H1 (cell line): ENCODE results near the gene RASSF5. TPM values are rescaled to one million over a fixed set of nuclear protein-coding genes. Genes with fewer than 3 reads are reported as not detected.

Experiments used
- CTCF ChIA-PET: fragments of 300-600 bp; sonication (Branson Sonifier 250); formaldehyde crosslinking; loops from one replicate; lab custom pipeline; 2021; ENCODE audit not compliant: partially characterized antibody; lab: Charles Lee
- POLR2A ChIA-PET: fragments of 300-600 bp; sonication (Branson Sonifier 250); formaldehyde crosslinking; loops from one replicate; lab custom pipeline; 2021; ENCODE audit warnings: inconsistent platforms; ENCODE audit not compliant: partially characterized antibody; lab: Charles Lee
- DNase-seq, 2 experiments: peaks; one replicate each; pipeline versions ENCODE4 v3.0.0 to v3.0.0-alpha.2; 2010 to 2022; ENCODE audit warnings: low spot score in 2 of 2, low read depth in 1 of 2, mixed read lengths in 1 of 2
- FAIRE-seq: peaks from 2 replicates; lab custom pipeline; 2011; peaks lifted over from hg19 to GRCh38; lab: Jason Lieb, UNC
- H2AFZ ChIP-seq: 2 replicates; pipeline ENCODE4 v1.8.1; 2012; ENCODE audit warnings: low read length, inconsistent platforms
- H2AK5ac ChIP-seq: 2 replicates; pipeline ENCODE4 v1.6.1; 2013; ENCODE audit warnings: low read depth, low read length
- H2BK120ac ChIP-seq: replicated peaks from 2 replicates; pipeline ENCODE3; 2013; ENCODE audit warnings: low read depth, low read length, inconsistent platforms
- H2BK12ac ChIP-seq: 2 replicates; pipeline ENCODE4 v1.6.1; 2013; ENCODE audit warnings: low read depth, low read length
- H2BK15ac ChIP-seq: 2 replicates; pipeline ENCODE4 v1.6.1; 2013; ENCODE audit warnings: low read length
- H2BK20ac ChIP-seq: 2 replicates; pipeline ENCODE4 v1.6.1; 2013; ENCODE audit warnings: low read length
- H2BK5ac ChIP-seq: 2 replicates; pipeline ENCODE4 v1.6.1; 2013; ENCODE audit warnings: low read depth, low read length
- H3K14ac ChIP-seq: 2 replicates; pipeline ENCODE4 v1.6.1; 2013; ENCODE audit warnings: inconsistent platforms; ENCODE audit not compliant: insufficient read length
- H3K18ac ChIP-seq: 2 replicates; pipeline ENCODE4 v1.6.1; 2013; ENCODE audit warnings: low read length; ENCODE audit errors: extremely low read depth
- H3K23ac ChIP-seq: 2 replicates; pipeline ENCODE4 v1.6.1; 2013; ENCODE audit warnings: inconsistent platforms; ENCODE audit not compliant: insufficient read length
- H3K23me2 ChIP-seq: 2 replicates; pipeline ENCODE4 v1.6.1; 2013; ENCODE audit warnings: low read depth, low read length
- H3K27ac ChIP-seq: 2 replicates; pipeline ENCODE4 v1.6.1; 2011; ENCODE audit warnings: low read depth, low read length, inconsistent platforms
- H3K27me3 ChIP-seq, 4 experiments: replicated peaks in 1 of 4; 1 replicate in 1 of 4; 2 replicates in 3 of 4; pipeline versions ENCODE4 v1.6.1 to v1.8.1; 2011 to 2013; ENCODE audit warnings: low read length in 3 of 4, mild to moderate bottlenecking in 3 of 4, inconsistent platforms in 2 of 4, mixed read lengths in 2 of 4, moderate library complexity in 1 of 4; ENCODE audit not compliant: control insufficient read depth in 3 of 4, insufficient read depth in 3 of 4; ENCODE audit errors: extremely low read depth in 1 of 4
- H3K36me3 ChIP-seq, 4 experiments: 2 replicates each; pipeline versions ENCODE4 v1.6.1 to v1.8.1; 2011 to 2013; ENCODE audit warnings: mild to moderate bottlenecking in 4 of 4, low read length in 3 of 4, moderate library complexity in 2 of 4, control low read depth in 1 of 4, inconsistent platforms in 1 of 4; ENCODE audit not compliant: insufficient read depth in 4 of 4, control insufficient read depth in 2 of 4
- H3K4ac ChIP-seq: replicated peaks from 2 replicates; pipeline ENCODE3; 2013; ENCODE audit warnings: low read length, low read depth, mixed read lengths, inconsistent platforms; ENCODE audit not compliant: insufficient read length
- H3K4me1 ChIP-seq, 4 experiments: replicated peaks in 1 of 4; 1 replicate in 1 of 4; 2 replicates in 3 of 4; pipeline versions ENCODE4 v1.6.1 to v1.8.1; 2011 to 2013; ENCODE audit warnings: low read length in 3 of 4, inconsistent platforms in 2 of 4, mixed read lengths in 1 of 4; ENCODE audit not compliant: insufficient read depth in 4 of 4, control insufficient read depth in 3 of 4
- H3K4me2 ChIP-seq, 2 experiments: 2 replicates each; pipeline versions ENCODE4 v1.6.1 to v1.8.1; 2011 to 2013; ENCODE audit warnings: low read depth in 2 of 2, low read length in 2 of 2, control low read depth in 1 of 2, inconsistent platforms in 1 of 2, mild to moderate bottlenecking in 1 of 2; ENCODE audit not compliant: insufficient read depth in 1 of 2
- H3K4me3 ChIP-seq, 4 experiments: fragments of 200-600, 300-600 bp in 1 of 4; sonication (generic), shearing (Covaris generic), sonication (Bioruptor Twin) in 1 of 4; 2 replicates each; pipeline versions ENCODE4 v1.5.1 to v1.8.1; 2011 to 2016; ENCODE audit warnings: low read length in 4 of 4, low read depth in 3 of 4, control low read depth in 2 of 4, inconsistent platforms in 2 of 4, mild to moderate bottlenecking in 2 of 4, mixed read lengths in 1 of 4, moderate library complexity in 1 of 4; ENCODE audit not compliant: insufficient read depth in 2 of 4; ENCODE audit errors: extremely low read depth in 1 of 4
- H3K56ac ChIP-seq: replicated peaks from 2 replicates; pipeline ENCODE3; 2013; ENCODE audit warnings: low read depth, mild to moderate bottlenecking, mixed read lengths, low read length, inconsistent platforms; ENCODE audit not compliant: insufficient read length
- H3K79me1 ChIP-seq: 2 replicates; pipeline ENCODE4 v1.6.1; 2013; ENCODE audit warnings: low read depth, low read length, control low read depth
- H3K79me2 ChIP-seq, 2 experiments: 2 replicates each; pipeline versions ENCODE4 v1.6.1 to v1.8.1; 2012 to 2013; ENCODE audit warnings: low read length in 2 of 2, mild to moderate bottlenecking in 2 of 2, inconsistent platforms in 1 of 2; ENCODE audit not compliant: insufficient read depth in 2 of 2, control insufficient read depth in 1 of 2
- H3K9ac ChIP-seq, 4 experiments: replicated peaks in 1 of 4; 1 replicate in 1 of 4; 2 replicates in 3 of 4; pipeline versions ENCODE4 v1.6.1 to v1.8.1; 2011 to 2013; ENCODE audit warnings: low read depth in 3 of 4, low read length in 3 of 4, control low read depth in 2 of 4, mild to moderate bottlenecking in 2 of 4, moderate library complexity in 2 of 4, inconsistent platforms in 1 of 4; ENCODE audit errors: extremely low read depth in 1 of 4
- H3K9me3 ChIP-seq, 2 experiments: 2 replicates each; pipeline versions ENCODE4 v1.6.1 to v1.8.1; 2012 to 2013; ENCODE audit warnings: mild to moderate bottlenecking in 2 of 2, moderate library complexity in 2 of 2, control low read depth in 1 of 2, inconsistent platforms in 1 of 2, low read depth in 1 of 2, low read length in 1 of 2, mixed read lengths in 1 of 2; ENCODE audit not compliant: insufficient read depth in 2 of 2
- H4K20me1 ChIP-seq, 2 experiments: replicated peaks in 1 of 2; 2 replicates each; pipeline versions ENCODE3 to v1.8.1; 2011 to 2013; ENCODE audit warnings: inconsistent platforms in 2 of 2, low read length in 2 of 2, mild to moderate bottlenecking in 1 of 2; ENCODE audit not compliant: insufficient read depth in 2 of 2, control insufficient read depth in 1 of 2
- H4K5ac ChIP-seq: 2 replicates; pipeline ENCODE4 v1.6.1; 2013; ENCODE audit warnings: low read length, low read depth, mixed read lengths, inconsistent platforms; ENCODE audit not compliant: insufficient read length
- H4K8ac ChIP-seq: 2 replicates; pipeline ENCODE4 v1.8.0; 2013; ENCODE audit warnings: mild to moderate bottlenecking, moderate library complexity, low read length, inconsistent platforms; ENCODE audit not compliant: insufficient read depth; ENCODE audit errors: extremely low read depth
- H4K91ac ChIP-seq: replicated peaks from 2 replicates; pipeline ENCODE3; 2013; ENCODE audit warnings: low read length, mixed read lengths, inconsistent platforms; ENCODE audit not compliant: insufficient read length
- BCL11A ChIP-seq, 2 experiments: IDR thresholded peaks; one replicate each; pipeline ENCODE4 v1.6.1; 2011; ENCODE audit warnings: low read depth in 2 of 2, low read length in 2 of 2, mild to moderate bottlenecking in 2 of 2
- CTCF ChIP-seq, 3 experiments: IDR thresholded peaks; 1 replicate in 2 of 3; 2 replicates in 1 of 3; pipeline versions ENCODE4 v1.5.1 to v1.6.1; 2011; ENCODE audit warnings: low read length in 3 of 3, mild to moderate bottlenecking in 3 of 3, inconsistent platforms in 2 of 3, low read depth in 1 of 3, moderate library complexity in 1 of 3; ENCODE audit not compliant: insufficient read depth in 1 of 3; ENCODE audit errors: control extremely low read depth in 1 of 3
- E2F6 ChIP-seq: IDR thresholded peaks from 2 replicates; pipeline ENCODE4 v1.6.1; 2012; ENCODE audit warnings: inconsistent platforms
- EZH2 ChIP-seq: fragments of 200-600 bp; sonication (generic); IDR thresholded peaks from 2 replicates; pipeline ENCODE4 v1.7.1; 2012; ENCODE audit warnings: low read depth, mild to moderate bottlenecking, moderate library complexity, low read length, inconsistent platforms; ENCODE audit not compliant: severe bottlenecking
- FOSL1 ChIP-seq: IDR thresholded peaks from 2 replicates; pipeline ENCODE4 v1.6.1; 2011; ENCODE audit warnings: mild to moderate bottlenecking, low read depth, low read length, moderate library complexity; ENCODE audit not compliant: insufficient read depth
- GTF2F1 ChIP-seq: IDR thresholded peaks from 2 replicates; pipeline ENCODE4 v1.6.1; 2012; ENCODE audit warnings: low read depth, low read length, improper control_type of control experiment, borderline replicate concordance
- HDAC2 ChIP-seq, 2 experiments: fragments of 300-600 bp in 1 of 2; sonication (generic) in 1 of 2; IDR thresholded peaks; 2 replicates each; pipeline ENCODE4 v1.6.1; 2011 to 2012; ENCODE audit warnings: low read depth in 2 of 2, low read length in 2 of 2, mild to moderate bottlenecking in 2 of 2, moderate library complexity in 2 of 2, borderline replicate concordance in 1 of 2, inconsistent platforms in 1 of 2
- SAP30 ChIP-seq: fragments of 300-600 bp; sonication (generic); IDR thresholded peaks from 2 replicates; pipeline ENCODE4 v1.7.1; 2012; ENCODE audit warnings: low read length, moderate library complexity, mild to moderate bottlenecking, inconsistent platforms; ENCODE audit not compliant: insufficient read depth, insufficient replicate concordance
- YY1 ChIP-seq: IDR thresholded peaks from 2 replicates; pipeline ENCODE4 v1.6.1; 2011; ENCODE audit warnings: low read depth, mild to moderate bottlenecking, low read length
- WGBS, 2 experiments: shearing (Covaris generic) in 1 of 2; methylation state at CpG; one replicate each; pipeline versions ENCODE4 v1.1.6 to v1.1.7; 2013 to 2015; ENCODE audit warnings: low lambda C conversion rate in 2 of 2, mixed read lengths in 2 of 2, inconsistent platforms in 1 of 2, low coverage in 1 of 2, missing lambda C conversion rate in 1 of 2; ENCODE audit not compliant: insufficient replicate concordance in 2 of 2, insufficient coverage in 1 of 2, insufficient read length in 1 of 2; ENCODE audit errors: extremely low coverage in 1 of 2, missing lambda C conversion rate in 1 of 2; 5-methylcytosine and 5-hydroxymethylcytosine counted together
- polyA plus RNA-seq, 7 experiments: library from polyadenylated mRNA; depleted of rRNA in 3 of 7; stranded (reverse) in 5 of 7; unstranded in 2 of 7; fragments of >200 nt in 5 of 7; fragments of 200-250 nt in 2 of 7; gene quantifications; 1 replicate in 5 of 7; 2 replicates in 1 of 7; 4 replicates in 1 of 7; pipeline versions ENCODE4 v1.2.1 to v1.2.3, GENCODE V29; 2011 to 2013; ENCODE audit warnings: missing spikeins in 2 of 7, mixed read lengths in 2 of 7
- total RNA-seq: library from RNA; stranded (reverse); fragmentation: NEBNext Ultra II Directional; extraction: Animal tissue kit (Norgen Biotek cat#: 25700); gene quantifications from 2 replicates; pipeline ENCODE4 v1.2.1, GENCODE V29; 2021

Gene RASSF5
- total and polyA plus RNA-seq, 2 of the 8 experiments (the other 6 are each of a cell fraction or from before 2014, with no cell fraction given) = 0.82 to 1.8 TPM

- Histone ChIP-seq H3K27ac (no peak overlapping the region), H3K4me3 (peak overlapping the region in 1 of 4 experiments; percentile 65; a peak in 2 of 8 replicates), H3K27me3 (peaks cover 0 to 3% (median 0%) of the 10 kb centered on the region in 4 experiments; a peak in 2 of 7 replicates), H3K4me1 (peaks cover 3 to 47% (median 25%) of the 10 kb centered on the region in 4 experiments), H2BK120ac (no peak overlapping the region), H3K4me2 (peak overlapping the region; percentile 45 to 77; a peak in 2 of 4 replicates), H4K8ac (no peak overlapping the region), H2BK20ac (peak overlapping the region; percentile 61; the same call in 1 of the 2 replicates), H4K5ac (no peak overlapping the region), H2BK15ac (no peak overlapping the region), H3K14ac (no peak overlapping the region), H3K36me3 (no peaks in the 10 kb centered on the region), H3K79me1 (no peaks in the 10 kb centered on the region; the same call in 1 of the 2 replicates), H3K79me2 (no peaks in the 10 kb centered on the region), H2AK5ac (no peak overlapping the region), H3K56ac (no peak overlapping the region), H3K4ac (no peak overlapping the region), H3K9me3 (no peaks in the 10 kb centered on the region), H3K23ac (no peak overlapping the region), H3K18ac (no peak overlapping the region), H4K20me1 (no peaks in the 10 kb centered on the region), H2AFZ (no peak overlapping the region), H3K23me2 (peaks cover 9% of the 10 kb centered on the region; the same call in 1 of the 2 replicates), H3K9ac (no peak overlapping the region), H4K91ac (no peak overlapping the region), H2BK12ac (no peak overlapping the region), H2BK5ac (no peak overlapping the region)
- ChIA-PET POLR2A (interaction anchor here (1.3 to 2.2 kb wide), 2 partner anchors 8 to 13 kb away, joined by 3 to 14 read pairs; no protein-coding TSS in a partner anchor), CTCF (interaction anchor here (0.7 to 6.0 kb wide), 13 partner anchors 8 to 510 kb away, joined by 3 to 76 read pairs (median 5); partner anchors contain the start of gene EIF2D)
- FAIRE-seq (no peak), DNase-seq (no peak)
- 86% methylated on average over 2 of the region's 2 CpGs; no CpG with 5 or more reads in 1 of the 2 experiments for WGBS, 2 experiments
- no peak for TF ChIP-seq SAP30
- no peak for TF ChIP-seq BCL11A (IDR thresholded peaks at IDR 0.05; ENCODE audit: low read depth in 2 of 2, low read length in 2 of 2)
- TF ChIP-seq FOSL1 = no peak
- no peak for TF ChIP-seq CTCF (IDR thresholded peaks at IDR 0.05; ENCODE audit: control extremely low read depth in 1 of 3, insufficient read depth in 1 of 3, low read depth in 1 of 3, low read length in 3 of 3)
- TF ChIP-seq EZH2 = no peak
- TF ChIP-seq YY1 = no peak
- no peak for TF ChIP-seq E2F6
- no peak for TF ChIP-seq GTF2F1
- no peak for TF ChIP-seq HDAC2 (IDR thresholded peaks at IDR 0.05; ENCODE audit: borderline replicate concordance in 1 of 2, low read depth in 2 of 2, low read length in 2 of 2)
Measured at GRCh38 chr1:206472024-206472423, 35.3 kb upstream of the RASSF5 start.
